ENCODE measurements around the gene KPNB1. TPM values are rescaled to one million over a fixed set of nuclear protein-coding genes. Genes with fewer than 3 reads are reported as not detected.

The KPNB1 gene
- total RNA-seq, 1 donor from 2014 or later: 642 TPM

- no peak overlapping the region for H3K27ac Mint-ChIP-seq (ENCODE audit: unreplicated experiment)
- peaks cover 2% of the 10 kb centered on the region for H3K27me3 Mint-ChIP-seq (ENCODE audit: low read depth)
These were observed 38.0 kb downstream of the KPNB1 start for GRCh38 chr17:47687748-47688147.

GRCh38 chr17:47690121-47690520, 40.4 kb downstream of the KPNB1 start:
- H3K36me3 Mint-ChIP-seq (ENCODE audit: low read depth): peaks cover 10% of the 10 kb centered on the region
- DNase-seq (ENCODE audit: low read depth, low spot score): no peak
- H3K9me3 Mint-ChIP-seq: no peaks in the 10 kb centered on the region
- peaks cover 28% of the 10 kb centered on the region for H3K4me1 Mint-ChIP-seq
- peaks cover 2% of the 10 kb centered on the region for H3K27me3 Mint-ChIP-seq (ENCODE audit: low read depth)
- H3K4me3 Mint-ChIP-seq: peak overlapping the region; percentile 58
- H3K27ac Mint-ChIP-seq (ENCODE audit: unreplicated experiment): no peak overlapping the region
- no peak for TF ChIP-seq CTCF (conservative IDR thresholded peaks at IDR 0.05)

More at GRCh38 chr17:47687748-47688147, 38.0 kb downstream of the KPNB1 start:
- peaks cover 25% of the 10 kb centered on the region for H3K36me3 Mint-ChIP-seq (ENCODE audit: low read depth)
- DNase-seq (ENCODE audit: low read depth, low spot score): no peak
- no peak overlapping the region for H3K4me3 Mint-ChIP-seq
- no peaks in the 10 kb centered on the region for H3K9me3 Mint-ChIP-seq
- H3K4me1 Mint-ChIP-seq: peaks cover 15% of the 10 kb centered on the region
- TF ChIP-seq CTCF (conservative IDR thresholded peaks at IDR 0.05): no peak

- no peak overlapping the region for H3K27ac Mint-ChIP-seq (ENCODE audit: unreplicated experiment)
- no peak for DNase-seq (ENCODE audit: low read depth, low spot score)
- H3K9me3 Mint-ChIP-seq: no peaks in the 10 kb centered on the region
- no peaks in the 10 kb centered on the region for H3K36me3 Mint-ChIP-seq (ENCODE audit: low read depth)
- H3K4me1 Mint-ChIP-seq: peaks cover 32% of the 10 kb centered on the region
- TF ChIP-seq CTCF (conservative IDR thresholded peaks at IDR 0.05): no peak
- H3K4me3 Mint-ChIP-seq: peak overlapping the region; percentile 91
- no peaks in the 10 kb centered on the region for H3K27me3 Mint-ChIP-seq (ENCODE audit: low read depth)
These were observed 42.6 kb downstream of the KPNB1 start for GRCh38 chr17:47692137-47692894.

GRCh38 chr17:47692895-47693730, 43.4 kb downstream of the KPNB1 start:
- Mint-ChIP-seq H3K27me3 (ENCODE audit: low read depth) (no peaks in the 10 kb centered on the region), H3K27ac (ENCODE audit: unreplicated experiment) (peak overlapping the region; percentile 10), H3K9me3 (no peaks in the 10 kb centered on the region), H3K36me3 (ENCODE audit: low read depth) (no peaks in the 10 kb centered on the region), H3K4me3 (peak overlapping the region; percentile 91), H3K4me1 (peaks cover 33% of the 10 kb centered on the region)
- no peak for DNase-seq (ENCODE audit: low read depth, low spot score)
- no peak for TF ChIP-seq CTCF (conservative IDR thresholded peaks at IDR 0.05)

GRCh38 chr17:47693731-47694580, 44.2 kb downstream of the KPNB1 start, which contains the start of gene TBKBP1:
TSS of gene TBKBP1 (plus strand) at chr17:47694161. CDS start at chr17:47696113, 1,952 bp downstream.
- Mint-ChIP-seq H3K9me3 (no peaks in the 10 kb centered on the region), H3K4me3 (peak within 1 kb of the TSS; percentile 91), H3K4me1 (peaks cover 37% of the 10 kb centered on the region), H3K27me3 (ENCODE audit: low read depth) (no peaks in the 10 kb centered on the region), H3K36me3 (ENCODE audit: low read depth) (no peaks in the 10 kb centered on the region), H3K27ac (ENCODE audit: unreplicated experiment) (peak within 1 kb of the TSS; percentile 10)
- TF ChIP-seq CTCF (conservative IDR thresholded peaks at IDR 0.05): no peak
- peak; percentile 87 for DNase-seq (ENCODE audit: low read depth, low spot score)
